Fibroblast of lung (primary cell): ENCODE measurements around the gene CNBD2. TPM values are rescaled to one million over a fixed set of nuclear protein-coding genes. Genes with fewer than 3 reads are reported as not detected.

Source experiments
- DNase-seq, 2 donors: peaks; one replicate each; pipeline versions ENCODE4 v3.0.0 to v3.0.0-alpha.2; 2010; ENCODE audit warnings: low read depth in 2 of 2
- H2AFZ ChIP-seq: 2 replicates; pipeline ENCODE4 v1.5.1; 2012; ENCODE audit warnings: low read length, control low read depth, inconsistent platforms
- H3K27ac ChIP-seq: 2 replicates; pipeline ENCODE4 v1.5.1; 2011; ENCODE audit warnings: low read length, control low read depth; ENCODE audit not compliant: insufficient read depth
- H3K27me3 ChIP-seq: 2 replicates; pipeline ENCODE4 v1.5.1; 2011; ENCODE audit warnings: mild to moderate bottlenecking, low read length; ENCODE audit not compliant: control insufficient read depth, insufficient read depth
- H3K36me3 ChIP-seq: 2 replicates; pipeline ENCODE4 v1.5.1; 2011; ENCODE audit warnings: low read length; ENCODE audit not compliant: control insufficient read depth, insufficient read depth
- H3K4me1 ChIP-seq: 2 replicates; pipeline ENCODE4 v1.5.1; 2011; ENCODE audit warnings: low read length; ENCODE audit not compliant: control insufficient read depth, insufficient read depth; ENCODE audit errors: extremely low read depth
- H3K4me2 ChIP-seq: 2 replicates; pipeline ENCODE4 v1.5.1; 2011; ENCODE audit warnings: low read length, control low read depth; ENCODE audit not compliant: insufficient read depth; ENCODE audit errors: extremely low read depth
- H3K4me3 ChIP-seq, 4 experiments: fragments of 200-600 bp in 1 of 4; sonication (generic) in 1 of 4; replicated peaks in 1 of 4; 2 replicates each; pipeline ENCODE4 v1.5.1; 2011 to 2016; ENCODE audit warnings: low read length in 4 of 4, low read depth in 3 of 4, mild to moderate bottlenecking in 3 of 4, control low read depth in 2 of 4, inconsistent platforms in 1 of 4, mixed read lengths in 1 of 4; ENCODE audit not compliant: insufficient read depth in 1 of 4; ENCODE audit errors: control extremely low read depth in 1 of 4
- H3K79me2 ChIP-seq: 2 replicates; pipeline ENCODE4 v1.5.1; 2012; ENCODE audit warnings: mild to moderate bottlenecking, low read length, inconsistent platforms; ENCODE audit not compliant: control insufficient read depth, insufficient read depth
- H3K9ac ChIP-seq: 2 replicates; pipeline ENCODE4 v1.5.1; 2011; ENCODE audit warnings: mild to moderate bottlenecking, low read length, control low read depth; ENCODE audit not compliant: insufficient read depth
- H3K9me3 ChIP-seq: 2 replicates; pipeline ENCODE4 v1.5.1; 2012; ENCODE audit warnings: low read depth, low read length; ENCODE audit not compliant: control insufficient read depth, insufficient read depth
- H4K20me1 ChIP-seq: 2 replicates; pipeline ENCODE4 v1.5.1; 2011; ENCODE audit warnings: low read length; ENCODE audit not compliant: control insufficient read depth, insufficient read depth; ENCODE audit errors: extremely low read depth
- CTCF ChIP-seq, 2 donors: IDR thresholded peaks in 1 of 2; conservative IDR thresholded peaks in 1 of 2; 1 replicate in 1 of 2; 2 replicates in 1 of 2; pipeline ENCODE4 v1.5.1; 2011 to 2012; ENCODE audit warnings: low read length in 2 of 2, control low read depth in 1 of 2, inconsistent platforms in 1 of 2, low read depth in 1 of 2, mild to moderate bottlenecking in 1 of 2
- EZH2 ChIP-seq: IDR thresholded peaks from 2 replicates; pipeline ENCODE4 v1.5.1; 2012; ENCODE audit warnings: low read length, control low read depth, mild to moderate bottlenecking; ENCODE audit errors: missing control alignments
- polyA plus RNA-seq, 2 donors: library from polyadenylated mRNA; depleted of rRNA in 1 of 2; stranded (reverse) in 1 of 2; unstranded in 1 of 2; fragments of >200 nt; gene quantifications; 2 replicates each; pipeline ENCODE4 v1.2.1, GENCODE V29; 2011 to 2012; ENCODE audit warnings: missing spikeins in 1 of 2
- total RNA-seq: library from RNA; depleted of rRNA; stranded (reverse); fragments of >200 nt; gene quantifications from 2 replicates; pipeline ENCODE4 v1.2.1, GENCODE V29; 2014

CNBD2 gene
- total and polyA plus RNA-seq, 2 donors (not counting 1 experiment from before 2014, with no cell fraction given) = 1.1 to 2.6 TPM

GRCh38 chr20:35974256-35974655 lies 5.9 kb downstream of the CNBD2 start:
- no peak for DNase-seq
- Histone ChIP-seq H3K4me2 (no peak overlapping the region), H3K27ac (no peak overlapping the region)

GRCh38 chr20:35975576-35976373 lies 7.4 kb downstream of the CNBD2 start:
- H3K9me3 ChIP-seq = no peaks in the 10 kb centered on the region
- H3K36me3 ChIP-seq = no peaks in the 10 kb centered on the region
- no peak for DNase-seq
- no peak overlapping the region for H2AFZ ChIP-seq
- H3K9ac ChIP-seq = no peak overlapping the region
- peaks cover 5% of the 10 kb centered on the region for H3K27me3 ChIP-seq
- H3K79me2 ChIP-seq = no peaks in the 10 kb centered on the region
- H3K4me2 ChIP-seq = no peak overlapping the region
- TF ChIP-seq EZH2 (no peak), CTCF (conservative IDR thresholded peaks at IDR 0.05 in 1 of 2, IDR thresholded peaks at IDR 0.05 in 1 of 2; ENCODE audit: low read depth in 1 of 2, low read length in 2 of 2) (no peak)
- H3K27ac ChIP-seq = no peak overlapping the region
- no peak overlapping the region for H3K4me3 ChIP-seq
- no peaks in the 10 kb centered on the region for H4K20me1 ChIP-seq
- H3K4me1 ChIP-seq = no peaks in the 10 kb centered on the region

More at GRCh38 chr20:35974256-35974655, 5.9 kb downstream of the CNBD2 start:
- H3K4me3 ChIP-seq = no peak overlapping the region
- H3K9me3 ChIP-seq = no peaks in the 10 kb centered on the region
- H3K4me1 ChIP-seq = no peaks in the 10 kb centered on the region
- peaks cover 5% of the 10 kb centered on the region for H3K27me3 ChIP-seq
- TF ChIP-seq EZH2 (no peak), CTCF (conservative IDR thresholded peaks at IDR 0.05 in 1 of 2, IDR thresholded peaks at IDR 0.05 in 1 of 2; ENCODE audit: low read depth in 1 of 2, low read length in 2 of 2) (no peak)
- H2AFZ ChIP-seq = no peak overlapping the region
- no peak overlapping the region for H3K9ac ChIP-seq
- no peaks in the 10 kb centered on the region for H3K36me3 ChIP-seq
- H3K79me2 ChIP-seq = no peaks in the 10 kb centered on the region
- no peaks in the 10 kb centered on the region for H4K20me1 ChIP-seq

GRCh38 chr20:35978041-35978513 lies 9.7 kb downstream of the CNBD2 start:
- H3K27me3 ChIP-seq = peaks cover 5% of the 10 kb centered on the region
- H2AFZ ChIP-seq = no peak overlapping the region
- no peak overlapping the region for H3K27ac ChIP-seq
- no peaks in the 10 kb centered on the region for H3K79me2 ChIP-seq
- H3K4me1 ChIP-seq = no peaks in the 10 kb centered on the region
- H3K9ac ChIP-seq = no peak overlapping the region
- H3K9me3 ChIP-seq = no peaks in the 10 kb centered on the region
- peak in 1 of 2 donors; percentile 50 for DNase-seq
- no peaks in the 10 kb centered on the region for H3K36me3 ChIP-seq
- H3K4me2 ChIP-seq = no peak overlapping the region
- no peak for TF ChIP-seq EZH2
- TF ChIP-seq CTCF (conservative IDR thresholded peaks at IDR 0.05 in 1 of 2, IDR thresholded peaks at IDR 0.05 in 1 of 2; ENCODE audit: low read depth in 1 of 2, low read length in 2 of 2) = no peak
- H3K4me3 ChIP-seq = no peak overlapping the region
- H4K20me1 ChIP-seq = no peaks in the 10 kb centered on the region
